AG08395 (cell line): ENCODE data around the gene EPHB2.
"Not testable (repeated sequence)": the region's sequence is repeated elsewhere in the genome, so short reads cannot be mapped to it uniquely, and the experiment has no call there.

Source experiments
- DNase-seq: peaks from one replicate; pipeline ENCODE4 v3.0.0; 2012; ENCODE audit warnings: mixed read lengths, low spot score

The EPHB2 gene

GRCh38 chr1:22691031-22691753 lies 19.4 kb upstream of the EPHB2 start:
- no peak for DNase-seq

DNA sequence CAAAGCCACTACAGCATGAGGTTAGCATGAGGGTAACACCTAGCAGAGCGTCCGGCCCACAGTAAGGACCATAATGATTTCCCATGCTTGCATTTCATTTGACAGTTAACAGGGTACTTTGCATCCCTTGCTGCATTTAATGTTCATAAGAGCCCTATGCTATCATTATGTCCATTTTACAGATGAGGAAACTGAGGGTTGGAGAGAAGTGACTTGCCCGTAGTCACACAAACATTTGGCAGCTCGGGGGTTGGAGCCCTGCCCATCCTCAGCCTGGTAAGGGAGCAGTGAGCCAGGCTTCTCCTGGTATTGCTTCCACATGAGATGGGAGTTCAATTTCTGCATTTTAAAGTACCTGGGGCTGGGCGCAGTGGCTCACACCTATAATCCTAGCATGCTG lies 16.5 kb upstream of the EPHB2 start:
- DNase-seq = no peak

DNA sequence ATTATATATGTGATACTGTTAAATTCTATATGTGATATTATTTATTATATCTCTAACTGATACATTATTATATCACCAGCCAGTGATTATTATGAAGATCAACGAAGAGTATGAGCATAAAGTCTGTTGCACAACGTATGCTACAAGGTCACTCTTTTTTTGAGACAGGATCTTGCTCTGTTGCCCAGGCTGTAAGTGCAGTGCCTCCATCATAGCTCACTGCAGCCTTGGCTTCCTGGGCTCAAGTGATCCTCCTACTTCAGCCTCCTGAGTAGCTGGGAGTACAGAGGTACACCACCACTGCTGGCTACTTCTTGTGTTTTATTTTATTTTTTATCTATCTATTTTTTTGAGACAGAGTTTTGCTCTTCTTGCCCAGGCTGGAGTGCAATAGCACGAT lies 14.0 kb upstream of the EPHB2 start:
- no peak for DNase-seq

- no peak for DNase-seq
Observed at GRCh38 chr1:22697980-22698379, 12.7 kb upstream of the EPHB2 start.

DNA sequence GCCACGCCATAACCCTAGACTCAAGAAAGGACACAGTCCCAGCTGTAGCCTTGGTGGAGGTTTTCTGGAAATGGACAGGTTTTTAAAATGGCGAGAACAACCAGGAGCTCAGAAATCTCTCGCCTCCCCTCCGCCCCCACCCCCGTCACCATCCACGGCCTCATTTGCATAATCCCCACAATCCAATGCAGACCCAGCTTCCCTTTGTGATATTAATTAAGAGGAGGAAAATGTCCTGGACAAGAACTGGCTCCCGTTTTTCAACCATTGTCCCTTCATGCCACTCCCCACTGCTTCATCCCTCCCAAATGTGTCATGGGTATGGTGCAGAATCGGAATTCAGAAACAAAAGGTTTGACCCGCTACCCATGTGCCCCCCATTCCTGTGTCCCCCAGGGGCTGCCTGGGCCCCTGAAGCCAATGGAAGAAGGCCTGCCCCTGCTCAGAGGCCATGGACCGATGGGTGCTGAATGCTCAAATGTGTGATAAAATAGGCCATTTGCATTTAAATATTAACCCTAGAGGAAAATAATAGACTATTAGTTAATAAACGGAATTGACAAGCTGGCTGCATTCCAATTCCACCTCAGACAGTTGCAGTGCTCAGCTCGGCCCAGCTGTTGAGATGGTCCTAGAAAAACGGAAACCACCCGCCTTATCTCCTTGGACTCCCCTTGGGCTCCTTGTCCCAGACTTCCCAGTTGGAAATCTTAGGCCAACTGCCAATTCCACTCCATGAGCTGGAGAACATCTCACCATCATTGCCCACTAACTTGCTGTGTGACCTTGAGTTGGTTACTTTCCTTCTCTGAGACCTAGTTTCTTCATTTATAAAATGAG lies 10.7 kb upstream of the EPHB2 start:
- DNase-seq = no peak

- DNase-seq = no peak
Observed at GRCh38 chr1:22702296-22703085, 8.1 kb upstream of the EPHB2 start.

- peak; percentile 94 for DNase-seq
Observed at GRCh38 chr1:22704440-22705067, 6.1 kb upstream of the EPHB2 start.

- no peak for DNase-seq
Observed at GRCh38 chr1:22705586-22705985, 5.1 kb upstream of the EPHB2 start.

- not testable (repeated sequence) for DNase-seq
Observed at GRCh38 chr1:22706100-22706499, 4.5 kb upstream of the EPHB2 start.

GRCh38 chr1:22708777-22709176 lies 1.9 kb upstream of the EPHB2 start:
- DNase-seq = no peak

- DNase-seq = no peak
Observed at GRCh38 chr1:22709227-22709626, 1.4 kb upstream of the EPHB2 start.

DNA sequence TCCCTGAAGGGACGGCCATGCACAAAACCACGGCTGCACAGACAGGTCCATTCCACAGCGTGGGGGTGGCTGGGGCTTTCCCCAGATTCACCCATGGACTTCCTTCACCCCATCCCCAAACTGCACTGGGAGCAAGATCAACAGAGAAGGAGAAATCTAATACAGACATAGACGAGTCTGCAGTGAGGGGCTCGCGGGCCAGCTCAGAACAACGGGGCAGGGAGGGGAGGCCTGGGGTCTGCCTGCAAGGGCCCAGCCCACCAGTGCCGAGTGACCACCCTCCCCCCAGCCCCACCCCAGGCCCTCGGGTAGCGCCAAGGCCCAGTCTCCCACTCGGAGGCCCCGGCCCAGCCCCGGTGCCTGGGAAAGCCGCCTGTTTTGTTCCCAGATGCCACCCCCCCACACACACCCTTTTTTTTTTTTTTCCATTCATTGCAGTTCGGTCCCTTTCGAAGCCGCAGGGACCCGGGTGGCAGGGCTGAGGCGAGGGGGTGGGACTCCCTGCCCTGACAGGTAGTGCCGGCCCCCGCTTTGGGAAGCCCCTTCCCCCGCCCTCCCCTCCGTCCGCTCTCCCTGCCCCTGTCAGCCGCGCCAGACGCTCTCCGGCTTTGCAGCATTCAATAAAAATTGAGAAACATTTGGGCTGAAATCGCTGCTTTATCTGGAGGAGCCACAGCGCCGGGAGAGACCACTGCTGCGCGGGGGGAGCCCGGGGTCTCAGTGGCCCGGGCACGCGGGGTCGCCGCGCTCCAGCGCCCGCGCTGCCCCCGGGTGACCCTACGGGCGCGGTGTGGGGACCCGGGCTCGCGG lies 543 bp upstream of the EPHB2 start:
- DNase-seq = peak; percentile 83

DNA sequence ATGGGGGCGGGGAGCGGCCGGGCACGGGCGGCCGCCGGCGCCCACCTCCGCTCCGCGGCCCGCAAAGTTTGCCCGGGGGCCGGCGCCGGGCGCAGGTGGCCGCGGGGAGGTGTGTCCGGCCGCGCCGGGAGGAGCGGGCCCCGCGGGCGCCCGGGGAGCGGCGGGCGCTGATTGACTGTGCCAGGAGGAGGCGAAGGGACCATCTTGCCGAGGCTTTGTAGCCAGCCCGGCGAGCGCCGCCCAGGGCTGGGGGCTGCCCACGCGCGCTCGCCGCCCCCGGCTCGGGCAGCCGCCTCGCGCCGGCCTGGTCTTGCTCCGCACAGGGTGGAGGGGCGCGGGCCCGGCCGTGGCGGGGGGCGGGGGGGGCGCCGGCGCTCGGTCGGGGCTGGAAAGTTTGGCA lies 432 bp downstream of the EPHB2 start:
- peak; percentile 16 for DNase-seq

- peak; percentile 12 for DNase-seq
Observed at GRCh38 chr1:22711591-22712501, 1.2 kb downstream of the EPHB2 start.

DNA sequence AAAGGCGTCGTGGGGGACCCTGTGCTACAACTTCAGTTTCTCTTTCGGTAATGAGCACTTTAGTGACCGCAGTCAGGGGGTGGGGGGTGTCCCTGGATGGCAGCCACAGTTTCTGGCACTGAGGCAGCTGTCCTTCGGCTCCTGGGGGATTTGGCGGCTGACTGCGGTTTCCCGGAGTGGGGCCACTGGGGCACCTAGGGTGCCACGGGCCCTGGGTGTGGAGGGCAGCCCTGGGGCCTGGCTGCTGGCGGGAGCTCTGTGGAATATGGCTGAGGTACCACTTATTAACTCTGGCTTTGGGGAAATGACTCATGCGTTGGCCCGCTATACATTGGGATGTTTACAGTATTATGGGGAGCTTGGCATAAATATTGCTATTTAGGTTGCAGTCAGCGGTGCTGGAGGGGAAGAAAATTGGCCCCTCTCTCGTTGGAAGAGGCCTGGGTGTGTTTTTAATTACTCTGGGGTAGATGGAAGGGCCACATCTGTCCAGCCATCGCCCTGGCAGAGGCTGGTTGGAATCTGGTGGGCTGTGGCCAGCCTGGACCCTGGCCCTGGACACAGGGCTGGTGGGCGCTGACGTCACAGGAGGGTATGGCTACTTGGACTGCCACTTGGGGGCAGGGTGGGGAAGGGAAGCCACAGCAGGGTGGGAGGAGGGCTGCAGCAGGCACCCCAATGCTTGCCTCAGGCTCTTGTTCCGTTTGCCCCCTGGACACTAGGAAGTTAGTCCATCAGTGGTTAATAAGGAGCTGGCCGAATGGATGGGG lies 2.0 kb downstream of the EPHB2 start:
- no peak for DNase-seq

DNA sequence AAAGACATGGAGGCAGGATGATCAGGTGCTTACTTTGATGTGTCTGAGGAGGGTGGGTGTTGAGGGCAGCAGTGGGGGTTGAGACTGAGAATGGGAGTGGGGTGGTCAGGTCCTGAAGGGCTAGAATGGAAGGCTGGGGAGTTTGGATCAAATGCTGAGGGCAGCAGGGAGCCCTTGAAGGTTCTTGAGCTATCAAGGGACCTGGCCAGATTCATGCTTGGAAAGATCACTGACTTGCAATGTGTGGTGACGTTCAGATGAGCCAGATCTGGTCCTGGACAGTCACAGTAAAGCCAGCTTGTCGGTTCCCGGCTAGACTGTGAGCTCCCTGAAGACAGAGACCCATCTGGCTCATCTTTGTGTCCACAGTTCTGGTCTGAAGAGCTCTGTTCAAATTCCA lies 3.8 kb downstream of the EPHB2 start:
- no peak for DNase-seq

DNA sequence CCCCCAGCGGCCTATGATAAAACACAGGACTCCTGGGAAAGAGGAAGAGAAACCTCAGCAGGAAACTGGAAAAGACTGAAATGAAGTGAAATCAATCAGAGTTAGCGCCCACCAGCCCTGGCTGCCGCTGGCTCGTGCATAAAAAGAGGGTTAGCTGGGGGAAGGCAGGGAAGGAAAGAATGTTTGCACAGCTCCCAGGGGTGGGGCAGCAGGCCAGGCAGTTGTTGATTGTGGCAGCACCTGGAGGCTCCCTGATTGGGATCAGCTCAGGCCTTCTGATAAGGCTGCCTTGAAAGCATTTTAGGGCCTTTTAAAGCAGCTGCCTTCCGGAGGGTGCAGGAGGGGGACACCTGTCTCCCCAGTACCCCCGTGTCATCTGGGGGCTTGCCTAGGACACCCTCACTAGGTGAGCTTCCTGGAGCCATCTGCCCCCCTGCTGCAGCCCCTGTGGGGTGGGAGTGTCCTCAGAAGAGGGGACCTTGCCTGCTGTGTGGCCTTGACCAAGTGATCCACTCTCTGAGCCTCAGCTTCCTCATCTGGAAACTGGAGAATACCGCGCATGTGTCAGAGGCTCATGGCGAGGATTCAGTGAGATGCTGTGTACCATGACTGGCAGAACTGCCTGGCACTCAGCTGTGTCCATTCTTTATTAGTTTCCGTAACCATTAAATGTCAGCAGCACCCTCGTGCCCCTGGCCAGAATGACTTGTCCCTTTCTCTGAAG lies 6.6 kb downstream of the EPHB2 start:
- DNase-seq = no peak

DNA sequence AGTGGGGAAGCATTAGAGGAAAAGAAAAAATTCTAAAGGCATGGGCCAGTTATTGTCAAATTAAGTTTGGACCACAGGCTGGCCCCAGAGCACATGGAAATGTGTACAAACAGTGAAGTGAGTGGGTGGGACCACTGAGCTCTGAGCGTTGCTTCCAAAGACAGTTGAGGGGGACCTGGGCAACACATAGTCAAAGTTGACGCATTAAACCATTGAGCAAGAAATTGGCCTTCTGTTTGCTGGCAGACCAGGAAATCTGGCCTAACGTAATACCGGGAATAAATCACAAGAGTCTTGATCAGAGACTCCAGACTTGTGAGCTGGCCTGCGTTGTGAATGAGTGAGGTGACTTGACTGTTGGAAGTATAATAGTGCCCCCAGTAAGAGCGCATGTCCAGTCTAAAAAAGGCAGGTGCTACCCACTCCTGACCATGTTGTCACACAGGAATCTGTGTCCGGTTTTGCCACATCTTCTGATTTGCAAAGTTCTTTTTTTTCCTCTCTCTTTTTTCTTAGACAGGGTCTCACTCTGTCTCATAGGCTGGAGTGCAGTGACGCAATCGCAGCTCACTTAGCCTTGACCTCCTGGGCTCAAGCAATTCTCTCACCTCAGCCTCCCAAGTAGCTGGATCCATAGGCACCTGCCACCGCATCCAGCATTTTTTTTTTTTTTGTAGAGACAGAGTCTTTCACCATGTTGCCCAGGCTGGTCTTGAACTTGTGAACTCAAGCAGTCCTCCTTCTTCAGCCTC lies 10.7 kb downstream of the EPHB2 start:
- no peak for DNase-seq
